RWPE2 (cell line): ENCODE measurements around the gene OR5AN1.
"Not testable (repeated sequence)": the region's sequence is repeated elsewhere in the genome, so short reads cannot be mapped to it uniquely, and the experiment has no call there.

Experiments used
- ATAC-seq: fragments of 200-7000 bp; cut with Tn5 transposase; 3 replicates; pipeline ENCODE4 v1.9.1; 2021; ENCODE audit warnings: low read depth
- DNase-seq: peaks from one replicate; pipeline ENCODE4 v3.0.0-alpha.2; 2020; ENCODE audit warnings: low spot score
- H3K27ac ChIP-seq: fragments of 450-650 bp; 2 replicates; pipeline ENCODE4 v1.5.1; 2017; ENCODE audit warnings: mild to moderate bottlenecking; ENCODE audit not compliant: poor library complexity, severe bottlenecking
- H3K27me3 ChIP-seq: fragments of 250-450 bp; sonication (Bioruptor Pico); 2 replicates; pipeline ENCODE4 v1.5.1; 2021; ENCODE audit warnings: mild to moderate bottlenecking, moderate library complexity; ENCODE audit not compliant: insufficient read depth, poor library complexity, severe bottlenecking
- H3K36me3 ChIP-seq: fragments of 250-450 bp; sonication (Bioruptor Pico); 2 replicates; pipeline ENCODE4 v1.5.1; 2020; ENCODE audit warnings: low read depth, mild to moderate bottlenecking, moderate library complexity
- H3K4me1 ChIP-seq: fragments of 250-450 bp; sonication (Bioruptor Pico); 2 replicates; pipeline ENCODE4 v1.5.1; 2021; ENCODE audit warnings: mild to moderate bottlenecking, moderate library complexity; ENCODE audit not compliant: insufficient read depth, poor library complexity, severe bottlenecking
- H3K4me3 ChIP-seq: fragments of 250-450 bp; sonication (Bioruptor Pico); 2 replicates; pipeline ENCODE4 v1.5.1; 2021; ENCODE audit warnings: mild to moderate bottlenecking, moderate library complexity; ENCODE audit not compliant: severe bottlenecking
- H3K9me3 ChIP-seq: fragments of 250-450 bp; sonication (Bioruptor Pico); 2 replicates; pipeline ENCODE4 v1.5.1; 2021; ENCODE audit warnings: mild to moderate bottlenecking, moderate library complexity; ENCODE audit not compliant: severe bottlenecking
- CTCF ChIP-seq: fragments of 450-650 bp; IDR thresholded peaks from one replicate; pipeline ENCODE4 v1.5.1; 2017; ENCODE audit warnings: mild to moderate bottlenecking, moderate library complexity; ENCODE audit not compliant: poor library complexity, severe bottlenecking

Gene OR5AN1, protein sequence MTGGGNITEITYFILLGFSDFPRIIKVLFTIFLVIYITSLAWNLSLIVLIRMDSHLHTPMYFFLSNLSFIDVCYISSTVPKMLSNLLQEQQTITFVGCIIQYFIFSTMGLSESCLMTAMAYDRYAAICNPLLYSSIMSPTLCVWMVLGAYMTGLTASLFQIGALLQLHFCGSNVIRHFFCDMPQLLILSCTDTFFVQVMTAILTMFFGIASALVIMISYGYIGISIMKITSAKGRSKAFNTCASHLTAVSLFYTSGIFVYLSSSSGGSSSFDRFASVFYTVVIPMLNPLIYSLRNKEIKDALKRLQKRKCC

DNA sequence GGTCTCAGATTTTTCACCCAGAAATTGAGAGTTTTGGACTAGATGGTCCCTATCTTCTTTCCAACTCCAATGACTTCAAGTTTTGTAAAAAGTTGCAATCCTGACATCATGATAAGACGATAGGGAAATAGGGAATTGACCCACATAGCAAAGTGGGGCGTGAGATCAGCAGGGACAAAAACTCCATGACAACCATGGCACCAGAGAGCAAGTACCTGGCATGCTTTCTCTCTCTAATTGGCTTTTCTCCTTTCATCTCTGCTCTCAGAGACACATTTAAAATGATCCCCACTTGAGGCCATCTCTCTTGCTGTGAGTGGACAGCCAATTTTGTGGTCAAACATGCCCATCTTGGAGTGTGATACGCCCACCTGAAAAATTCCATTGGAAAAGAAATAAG, at the start of gene OR5AN1:
OR5AN1 (plus strand) TSS at position 301 of the 400 bp plus-strand sequence. CDS start 5,564 bp downstream, outside the sequence.
- Histone ChIP-seq H3K36me3 (no peaks in the 10 kb centered on the region), H3K27me3 (no peaks in the 10 kb centered on the region), H3K4me1 (no peaks in the 10 kb centered on the region), H3K4me3 (no peak within 1 kb of the TSS), H3K9me3 (no peaks in the 10 kb centered on the region), H3K27ac (no peak within 1 kb of the TSS)
- ATAC-seq (no peak), DNase-seq (no peak)
- no peak for TF ChIP-seq CTCF

DNA sequence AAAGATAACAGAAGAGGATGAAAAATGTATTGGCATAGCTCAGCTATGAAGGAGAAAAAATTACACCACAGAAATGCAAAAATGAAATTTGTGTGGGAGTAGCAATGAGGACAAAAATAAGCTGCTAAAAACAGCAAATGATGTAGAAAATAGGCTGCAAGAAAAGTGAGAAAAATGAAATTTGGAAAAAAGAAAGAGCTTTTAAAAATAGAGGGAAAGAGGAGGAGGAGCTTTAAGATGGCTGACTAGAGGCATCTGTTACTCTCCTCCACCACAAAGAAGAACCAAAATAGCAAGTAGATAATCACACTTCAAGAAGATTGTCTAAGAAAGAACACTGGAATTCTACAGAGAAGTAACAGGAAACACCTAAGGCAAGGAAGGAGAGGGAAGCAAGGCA, 23.7 kb upstream of the OR5AN1 start:
- H3K27me3 ChIP-seq = no peaks in the 10 kb centered on the region
- no peak overlapping the region for H3K27ac ChIP-seq
- H3K36me3 ChIP-seq = no peaks in the 10 kb centered on the region
- no peak for DNase-seq
- no peaks in the 10 kb centered on the region for H3K9me3 ChIP-seq
- no peak for ATAC-seq
- no peak overlapping the region for H3K4me3 ChIP-seq
- H3K4me1 ChIP-seq = no peaks in the 10 kb centered on the region
- TF ChIP-seq CTCF = no peak

DNA sequence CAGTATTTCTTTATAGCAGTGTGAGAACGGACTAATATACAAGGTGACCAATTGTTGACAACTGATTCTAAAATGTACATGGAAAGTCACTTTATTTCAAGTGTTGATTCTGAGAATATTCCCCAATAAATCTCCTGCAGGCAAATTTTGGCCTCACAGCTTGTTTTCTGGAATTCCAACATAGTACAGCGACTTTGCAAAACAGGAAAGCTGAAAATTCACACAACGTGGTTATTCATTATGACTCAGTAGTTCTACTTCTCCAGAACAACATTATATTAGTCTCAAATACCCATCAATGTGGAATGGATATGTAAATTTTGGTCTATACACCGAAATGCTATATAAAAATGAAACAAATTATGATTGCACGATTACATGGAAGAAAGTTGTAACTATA, 22.5 kb upstream of the OR5AN1 start:
- Histone ChIP-seq H3K27ac (no peak overlapping the region), H3K27me3 (no peaks in the 10 kb centered on the region)
- TF ChIP-seq CTCF = no peak

GRCh38 chr11:59336931-59337330, 21.8 kb upstream of the OR5AN1 start:
- H3K4me1 ChIP-seq = no peaks in the 10 kb centered on the region
- no peaks in the 10 kb centered on the region for H3K27me3 ChIP-seq
- no peak overlapping the region for H3K4me3 ChIP-seq
- no peaks in the 10 kb centered on the region for H3K36me3 ChIP-seq
- H3K27ac ChIP-seq = no peak overlapping the region
- TF ChIP-seq CTCF = no peak
- DNase-seq (no peak), ATAC-seq (no peak)
- H3K9me3 ChIP-seq = no peaks in the 10 kb centered on the region

More for the DNA sequence above, 22.5 kb upstream of the OR5AN1 start:
- no peaks in the 10 kb centered on the region for H3K4me1 ChIP-seq
- DNase-seq (no peak), ATAC-seq (no peak)
- H3K9me3 ChIP-seq = no peaks in the 10 kb centered on the region
- H3K36me3 ChIP-seq = no peaks in the 10 kb centered on the region
- no peak overlapping the region for H3K4me3 ChIP-seq

DNA sequence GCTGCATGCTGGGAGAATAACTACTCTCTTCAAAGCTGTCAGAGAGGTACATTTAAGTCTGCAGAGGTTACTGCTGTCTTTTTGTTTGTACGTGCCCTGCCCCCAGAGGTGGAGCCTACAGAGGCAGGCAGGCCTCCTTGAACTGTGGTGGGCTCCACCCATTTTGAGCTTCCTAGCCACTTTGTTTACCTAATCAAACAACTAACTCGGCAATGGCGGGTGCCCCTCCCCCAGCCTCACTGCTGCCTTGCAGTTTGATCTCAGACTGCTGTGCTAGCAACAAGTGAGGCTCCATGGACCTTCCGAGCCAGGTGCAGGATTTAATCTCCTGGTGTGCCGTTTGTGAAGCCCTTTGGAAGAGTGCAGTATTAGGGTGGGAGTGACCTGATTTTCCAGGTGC, 9.0 kb upstream of the OR5AN1 start:
- not testable (repeated sequence) for H3K4me1 ChIP-seq, H3K27me3 ChIP-seq, ATAC-seq, H3K4me3 ChIP-seq, H3K27ac ChIP-seq, H3K36me3 ChIP-seq, H3K9me3 ChIP-seq
- peak; percentile 19 for DNase-seq
